GM10248 (cell line): ENCODE results near the gene FNDC3B.

Source experiments
- CTCF ChIA-PET: fragments of 300-600 bp; sonication (Branson Sonifier 250); formaldehyde crosslinking; extraction: SDS; loops from one replicate; lab custom pipeline; 2021; ENCODE audit warnings: antibody characterized with exemption; lab: Yijun Ruan, JAX
- POLR2A ChIA-PET: fragments of 350-650 bp; sonication (Branson Sonifier 250); formaldehyde crosslinking; extraction: SDS; loops from one replicate; lab custom pipeline; 2020; ENCODE audit warnings: antibody characterized with exemption; lab: Yijun Ruan, JAX
- DNase-seq: peaks from one replicate; pipeline ENCODE4 v3.0.0; 2012; ENCODE audit errors: extremely low spot score
- TF ChIP-seq, protein P1 (sequence below): IDR thresholded peaks from 2 replicates; pipeline ENCODE4 v1.5.1; 2012; ENCODE audit warnings: mild to moderate bottlenecking, low read depth; ENCODE audit errors: extremely low read depth, missing control alignments, control extremely low read depth

FNDC3B gene

DNA sequence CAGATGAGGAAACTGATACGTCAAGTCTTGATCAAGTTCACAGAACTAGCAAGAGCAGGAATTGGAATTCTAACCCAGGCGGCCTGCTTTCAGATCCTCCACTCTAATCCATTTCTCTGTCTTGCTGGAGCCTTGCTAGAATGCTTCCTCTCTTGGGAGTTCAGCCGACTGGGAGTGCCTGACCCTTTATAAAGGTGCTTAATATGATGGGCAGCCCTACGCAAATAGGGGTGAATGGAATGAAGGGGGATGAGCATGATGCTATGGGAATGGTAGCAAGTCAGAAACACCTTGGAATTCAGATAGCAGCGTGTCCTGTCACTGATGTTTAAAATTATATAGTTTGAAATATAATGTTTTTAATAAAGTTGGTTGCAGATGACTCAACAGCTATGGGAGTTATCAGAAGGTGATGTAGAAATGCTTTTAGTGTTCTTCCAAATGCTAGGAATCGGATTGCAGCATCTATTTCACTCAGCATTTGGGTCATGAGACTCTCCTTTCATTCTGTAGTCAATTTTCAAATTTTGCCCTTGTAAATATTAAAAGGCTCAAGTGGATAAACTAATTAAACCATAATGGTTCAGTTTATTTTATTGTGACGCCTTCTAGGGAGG is 150.7 kb downstream of the FNDC3B start:
- TF ChIP-seq, protein P1, sequence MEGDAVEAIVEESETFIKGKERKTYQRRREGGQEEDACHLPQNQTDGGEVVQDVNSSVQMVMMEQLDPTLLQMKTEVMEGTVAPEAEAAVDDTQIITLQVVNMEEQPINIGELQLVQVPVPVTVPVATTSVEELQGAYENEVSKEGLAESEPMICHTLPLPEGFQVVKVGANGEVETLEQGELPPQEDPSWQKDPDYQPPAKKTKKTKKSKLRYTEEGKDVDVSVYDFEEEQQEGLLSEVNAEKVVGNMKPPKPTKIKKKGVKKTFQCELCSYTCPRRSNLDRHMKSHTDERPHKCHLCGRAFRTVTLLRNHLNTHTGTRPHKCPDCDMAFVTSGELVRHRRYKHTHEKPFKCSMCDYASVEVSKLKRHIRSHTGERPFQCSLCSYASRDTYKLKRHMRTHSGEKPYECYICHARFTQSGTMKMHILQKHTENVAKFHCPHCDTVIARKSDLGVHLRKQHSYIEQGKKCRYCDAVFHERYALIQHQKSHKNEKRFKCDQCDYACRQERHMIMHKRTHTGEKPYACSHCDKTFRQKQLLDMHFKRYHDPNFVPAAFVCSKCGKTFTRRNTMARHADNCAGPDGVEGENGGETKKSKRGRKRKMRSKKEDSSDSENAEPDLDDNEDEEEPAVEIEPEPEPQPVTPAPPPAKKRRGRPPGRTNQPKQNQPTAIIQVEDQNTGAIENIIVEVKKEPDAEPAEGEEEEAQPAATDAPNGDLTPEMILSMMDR, result no peak
- DNase-seq, result no peak
- ChIA-PET POLR2A (no interaction called here), CTCF (no interaction called here)

DNA sequence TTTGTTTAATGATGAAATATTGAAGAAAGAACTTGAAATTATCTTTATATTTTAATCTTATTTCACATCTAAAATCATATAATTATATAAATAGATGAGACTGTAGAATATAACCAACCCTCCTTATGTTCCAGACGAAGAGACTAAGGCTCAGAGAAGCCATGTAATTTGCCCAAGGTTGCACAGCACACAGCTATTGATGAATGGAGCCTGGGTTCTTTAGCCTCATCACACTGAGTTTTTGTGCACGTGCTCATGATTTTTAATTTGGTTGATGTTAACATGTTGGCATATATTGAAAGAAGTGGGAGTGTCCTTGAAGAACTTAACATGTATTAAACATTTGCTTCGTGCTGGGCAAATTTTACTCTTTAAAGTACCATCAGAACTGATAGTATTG is 151.6 kb downstream of the FNDC3B start:
- TF ChIP-seq, protein P1, result no peak
- CTCF ChIA-PET, result no interaction called here
- POLR2A ChIA-PET, result no interaction called here
- no peak for DNase-seq

DNA sequence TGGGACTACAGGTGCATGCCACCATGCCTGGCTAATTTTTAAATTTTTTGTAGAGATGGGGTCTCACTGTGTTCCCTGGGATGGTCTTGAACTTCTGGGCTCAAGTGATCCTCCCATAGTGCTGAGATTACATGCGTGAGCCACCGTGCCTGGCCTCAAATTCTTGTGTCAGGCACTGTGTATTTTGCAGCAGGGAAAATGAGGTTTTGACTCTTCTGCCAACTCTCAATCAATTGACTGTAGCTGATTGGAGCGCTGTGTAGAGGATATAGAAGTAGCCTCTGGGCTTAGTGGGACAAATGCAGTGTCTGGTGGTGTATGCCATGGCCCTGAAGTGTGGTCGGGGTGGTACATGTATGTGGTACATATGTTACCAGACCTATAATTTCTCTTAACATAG is 152.3 kb downstream of the FNDC3B start:
- no peak for DNase-seq
- CTCF ChIA-PET, result no interaction called here
- TF ChIP-seq, protein P1, result no peak
- POLR2A ChIA-PET, result no interaction called here

DNA sequence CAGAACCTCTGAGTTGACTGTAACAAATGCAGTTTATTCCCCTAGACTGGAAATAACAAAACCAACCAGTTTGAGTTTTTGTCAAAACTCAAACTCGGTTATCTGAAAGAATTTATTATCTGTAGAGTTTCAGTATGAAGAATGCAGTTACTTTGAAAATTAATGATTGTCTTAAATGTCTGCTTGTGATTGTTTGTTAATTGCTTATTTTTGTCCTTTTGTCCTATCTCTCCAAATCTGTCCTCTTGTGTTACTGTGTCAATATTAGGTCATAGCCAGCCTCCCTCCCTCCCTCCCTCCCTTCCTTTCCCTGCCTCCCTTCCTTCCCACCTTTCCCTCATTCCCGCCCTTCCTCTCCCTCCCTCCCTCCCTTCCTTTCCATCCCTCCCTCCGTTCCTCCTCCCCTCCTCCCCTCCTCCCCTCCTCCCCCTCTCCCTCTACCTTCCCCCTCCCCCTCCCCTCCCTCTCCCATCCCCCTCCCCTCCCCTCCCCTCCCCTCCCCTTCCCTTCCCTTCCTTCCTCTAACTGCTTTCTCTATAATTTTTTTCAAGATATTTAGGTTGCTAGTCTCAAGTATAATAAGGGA is 153.5 kb downstream of the FNDC3B start:
- TF ChIP-seq, protein P1, result no peak
- CTCF ChIA-PET, result no interaction called here

DNA sequence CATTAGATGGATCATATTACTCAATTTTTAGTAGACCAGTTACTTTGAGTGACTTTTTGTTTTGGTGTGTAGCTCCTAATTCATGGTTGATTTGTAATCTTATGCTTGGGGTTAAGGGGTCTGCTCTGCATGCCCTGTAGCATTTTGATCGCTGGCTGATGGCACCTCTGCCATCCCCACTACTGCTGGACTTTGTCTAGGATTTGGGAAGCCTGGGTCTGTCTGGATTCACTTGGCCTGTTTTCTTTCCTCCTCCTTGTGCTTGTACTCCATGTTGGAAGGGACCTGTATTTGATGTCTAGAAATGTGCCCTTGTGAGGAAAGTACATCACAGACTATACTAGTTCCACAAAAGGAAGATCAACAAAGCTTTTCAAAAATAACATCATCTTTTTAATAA is 154.1 kb downstream of the FNDC3B start:
- no peak for DNase-seq
- TF ChIP-seq, protein P1, result no peak
- ChIA-PET POLR2A (no interaction called here), CTCF (interaction anchor here (1.4 kb wide), 1 partner anchor 24 kb away, joined by 3 read pairs; no protein-coding TSS in a partner anchor)

More for the DNA sequence above, 153.5 kb downstream of the FNDC3B start:
- POLR2A ChIA-PET, result no interaction called here
- no peak for DNase-seq

DNA sequence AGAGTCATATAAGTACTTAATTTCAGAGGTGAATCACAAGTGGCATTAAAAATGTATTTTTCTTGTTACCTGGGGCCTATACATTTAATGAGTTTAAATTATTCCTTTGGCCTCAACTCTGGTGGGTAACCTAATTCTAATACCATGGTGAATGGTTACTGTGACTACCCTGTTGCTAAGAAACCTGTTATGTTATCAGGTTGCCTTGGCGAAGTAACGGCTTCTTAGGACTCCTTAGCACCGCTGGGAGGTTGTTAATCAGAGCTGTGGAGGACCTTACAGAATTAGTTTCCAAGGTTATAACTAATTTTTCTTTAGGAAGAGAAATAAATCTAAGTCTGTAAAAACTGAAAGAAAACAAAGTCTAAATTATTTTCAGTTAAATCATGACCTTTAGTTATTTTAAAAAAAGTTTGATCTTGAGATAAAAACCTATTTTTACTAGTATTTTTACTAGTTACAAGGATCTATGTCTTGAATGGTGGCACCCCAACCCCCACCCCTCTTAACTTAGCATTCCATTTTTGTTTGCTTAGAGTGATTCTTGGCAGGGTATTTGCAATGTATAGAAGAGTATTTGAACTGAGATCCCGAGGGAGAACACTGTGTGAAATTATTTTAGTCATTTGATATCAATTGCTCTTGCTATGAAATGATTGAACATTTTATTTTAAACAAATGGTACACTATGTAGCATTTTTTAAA is 155.5 kb downstream of the FNDC3B start:
- DNase-seq, result no peak
- TF ChIP-seq, protein P1, result no peak
- POLR2A ChIA-PET, result no interaction called here
- CTCF ChIA-PET, result interaction anchor here (0.7 to 1.5 kb wide), 6 partner anchors 9 to 138 kb away, joined by 3 to 4 read pairs (median 4); no protein-coding TSS in a partner anchor
